VCaP (cell line): ENCODE data around the gene ZNF367.

Source experiments
- H3K27ac ChIP-seq: fragments of 450-650 bp; 2 replicates; pipeline ENCODE4 v1.5.1; 2017
- CTCF ChIP-seq: fragments of 450-650 bp; conservative IDR thresholded peaks from 2 replicates; pipeline ENCODE4 v1.5.1; 2017; ENCODE audit warnings: mild to moderate bottlenecking, moderate library complexity

Gene ZNF367

GRCh38 chr9:96395964-96396363, 22.2 kb downstream of the ZNF367 start:
- H3K27ac ChIP-seq = no peak overlapping the region
- no peak for TF ChIP-seq CTCF

DNA sequence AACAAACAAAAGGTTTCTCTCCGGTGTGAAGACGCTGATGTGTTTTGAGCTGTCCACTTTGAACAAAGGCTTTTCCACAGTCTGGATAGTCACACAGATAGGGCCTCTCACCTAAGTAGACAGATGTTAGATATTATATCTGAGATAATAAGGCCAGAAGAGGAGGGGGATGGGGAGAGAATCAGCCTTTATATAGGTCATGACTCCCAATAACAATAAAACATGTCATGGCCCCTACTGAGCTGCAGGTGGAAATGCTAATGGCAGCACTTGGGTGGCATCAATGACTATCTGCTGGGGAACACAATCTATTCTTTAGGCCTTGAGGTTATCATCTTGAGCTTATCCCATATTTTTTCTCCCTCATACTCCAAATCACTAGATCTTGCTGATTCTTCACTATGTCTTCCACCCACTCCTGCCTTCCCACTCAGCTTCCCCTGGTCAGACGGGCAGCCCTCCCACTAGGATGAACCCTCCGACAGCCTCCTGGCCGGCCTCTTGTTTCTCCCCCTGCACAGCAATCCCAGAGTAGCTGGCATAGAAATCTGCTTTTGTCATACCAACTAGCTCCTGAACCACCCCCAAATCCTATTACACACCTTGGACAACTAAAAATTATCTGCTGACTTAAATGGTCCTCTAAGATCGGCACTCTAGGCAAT, 23.2 kb downstream of the ZNF367 start:
- no peak overlapping the region for H3K27ac ChIP-seq
- TF ChIP-seq CTCF = no peak

DNA sequence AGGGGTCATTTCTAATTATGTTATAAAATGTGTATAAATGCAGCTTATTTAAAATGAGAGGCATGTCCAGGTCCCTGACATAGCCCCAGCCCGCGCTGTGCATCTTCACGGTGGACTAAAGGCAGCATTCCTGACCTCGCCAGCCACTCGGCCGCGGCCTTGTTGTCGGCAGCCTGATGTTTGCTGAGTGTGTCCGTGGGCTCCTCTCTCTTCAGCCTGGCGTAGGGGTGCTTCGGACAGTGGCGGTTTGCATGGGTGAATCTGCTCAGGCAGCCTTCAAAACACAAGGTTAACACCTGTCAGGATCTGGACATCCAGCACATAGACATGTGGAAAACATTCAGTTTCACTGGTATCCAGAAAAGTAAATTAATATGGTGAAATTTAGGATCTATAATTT, 25.9 kb downstream of the ZNF367 start:
- no peak for TF ChIP-seq CTCF

GRCh38 chr9:96391021-96391765, 27.0 kb downstream of the ZNF367 start:
- no peak for TF ChIP-seq CTCF
- peak overlapping the region; percentile 82 for H3K27ac ChIP-seq

More for the DNA sequence above, 25.9 kb downstream of the ZNF367 start:
- peak overlapping the region; percentile 82 for H3K27ac ChIP-seq

DNA sequence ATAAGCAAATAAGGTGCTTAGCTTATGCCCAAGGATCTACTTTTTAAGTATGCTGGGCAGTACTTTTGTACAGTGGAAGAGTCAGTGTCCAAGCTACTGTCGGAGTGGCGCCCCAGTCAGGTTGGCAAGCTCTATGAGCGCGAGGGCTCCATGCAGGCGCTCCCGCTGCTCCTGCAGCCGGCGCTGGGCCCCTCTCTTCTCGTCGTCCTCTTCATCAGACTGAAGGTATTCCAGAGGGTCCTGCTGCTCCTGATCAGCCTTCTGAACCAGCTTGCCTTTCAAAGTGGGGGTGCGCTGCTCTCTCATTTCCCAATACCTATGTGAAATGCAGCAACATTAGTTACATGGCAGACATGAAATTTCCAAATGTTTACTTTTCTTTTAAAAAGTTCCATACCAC, 30.0 kb downstream of the ZNF367 start:
- TF ChIP-seq CTCF = no peak
- no peak overlapping the region for H3K27ac ChIP-seq

GRCh38 chr9:96386157-96386556, 32.0 kb downstream of the ZNF367 start:
- TF ChIP-seq CTCF = no peak
- no peak overlapping the region for H3K27ac ChIP-seq

- peak within 1 kb of the TSS; percentile 74 for H3K27ac ChIP-seq
- no peak for TF ChIP-seq CTCF
Observed at GRCh38 chr9:96383165-96383942, 34.8 kb downstream of the ZNF367 start, which contains the start of gene SLC35D2. SLC35D2 (minus strand) TSS chr9:96383711; CDS start chr9:96383634, 77 bp downstream.
